Skeletal muscle satellite cell (primary cell): ENCODE measurements around the gene NTMT2.

Experiments
- H3K27me3 ChIP-seq: 2 replicates; pipeline ENCODE4 v1.7.0; 2013; ENCODE audit warnings: low read length; ENCODE audit not compliant: control insufficient read depth, insufficient read depth
- H3K36me3 ChIP-seq: 2 replicates; pipeline ENCODE4 v1.7.0; 2013; ENCODE audit warnings: mild to moderate bottlenecking, control low read depth, low read length; ENCODE audit not compliant: insufficient read depth
- H3K4me1 ChIP-seq: 2 replicates; pipeline ENCODE4 v1.7.0; 2013; ENCODE audit warnings: low read length; ENCODE audit not compliant: control insufficient read depth, insufficient read depth
- H3K4me2 ChIP-seq: 2 replicates; pipeline ENCODE4 v1.7.0; 2013; ENCODE audit warnings: mild to moderate bottlenecking, low read length
- H3K4me3 ChIP-seq: 2 replicates; pipeline ENCODE4 v1.7.0; 2013; ENCODE audit warnings: low read length
- H3K9ac ChIP-seq: 2 replicates; pipeline ENCODE4 v1.7.0; 2013; ENCODE audit warnings: mild to moderate bottlenecking, low read depth, low read length, moderate library complexity
- H3K9me3 ChIP-seq: replicated peaks from 2 replicates; pipeline ENCODE4 v1.7.0; 2013; ENCODE audit warnings: mild to moderate bottlenecking, control low read depth, low read length

NTMT2 gene

GRCh38 chr1:170194451-170194850 is 48.7 kb downstream of the NTMT2 start:
- H3K4me2 ChIP-seq: no peak overlapping the region
- H3K9me3 ChIP-seq: no peaks in the 10 kb centered on the region
- no peak overlapping the region for H3K4me3 ChIP-seq
- H3K36me3 ChIP-seq: no peaks in the 10 kb centered on the region
- H3K27me3 ChIP-seq: no peaks in the 10 kb centered on the region
- no peak overlapping the region for H3K9ac ChIP-seq
- no peaks in the 10 kb centered on the region for H3K4me1 ChIP-seq

- no peak overlapping the region for H3K4me3 ChIP-seq
- no peaks in the 10 kb centered on the region for H3K27me3 ChIP-seq
- H3K9me3 ChIP-seq: no peaks in the 10 kb centered on the region
- no peaks in the 10 kb centered on the region for H3K36me3 ChIP-seq
- H3K9ac ChIP-seq: no peak overlapping the region
- H3K4me1 ChIP-seq: no peaks in the 10 kb centered on the region
- H3K4me2 ChIP-seq: no peak overlapping the region
Measured at GRCh38 chr1:170196490-170197236, 50.9 kb downstream of the NTMT2 start.

DNA sequence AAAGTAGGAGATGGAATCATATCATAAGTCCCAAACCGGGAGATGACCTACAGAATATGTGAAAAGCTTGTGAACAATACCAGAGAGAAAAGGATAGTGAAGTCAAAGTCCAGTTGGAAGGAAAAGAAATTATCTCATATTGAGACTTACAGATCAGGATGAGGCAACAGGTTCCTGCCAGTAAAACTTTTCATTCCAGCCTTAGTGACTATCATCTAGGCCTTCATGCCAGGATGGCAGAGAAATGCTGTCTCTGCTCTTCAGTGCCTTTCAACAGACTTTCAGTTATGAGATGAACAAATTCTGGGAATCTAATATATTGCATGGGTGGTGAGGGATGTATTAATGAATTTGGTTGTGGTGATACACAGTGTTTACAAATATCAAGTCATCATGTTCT is 52.3 kb downstream of the NTMT2 start:
- no peak overlapping the region for H3K9ac ChIP-seq
- H3K4me3 ChIP-seq: no peak overlapping the region
- H3K27me3 ChIP-seq: no peaks in the 10 kb centered on the region
- H3K9me3 ChIP-seq: no peaks in the 10 kb centered on the region
- no peaks in the 10 kb centered on the region for H3K4me1 ChIP-seq
- no peaks in the 10 kb centered on the region for H3K36me3 ChIP-seq
- H3K4me2 ChIP-seq: no peak overlapping the region

GRCh38 chr1:170198584-170198983 is 52.8 kb downstream of the NTMT2 start:
- Histone ChIP-seq H3K4me2 (no peak overlapping the region), H3K9me3 (no peaks in the 10 kb centered on the region), H3K36me3 (no peaks in the 10 kb centered on the region), H3K4me1 (no peaks in the 10 kb centered on the region), H3K27me3 (no peaks in the 10 kb centered on the region), H3K4me3 (no peak overlapping the region), H3K9ac (no peak overlapping the region)

GRCh38 chr1:170200161-170200560 is 54.4 kb downstream of the NTMT2 start:
- Histone ChIP-seq H3K36me3 (no peaks in the 10 kb centered on the region), H3K9me3 (no peaks in the 10 kb centered on the region), H3K4me2 (no peak overlapping the region), H3K4me3 (no peak overlapping the region), H3K27me3 (no peaks in the 10 kb centered on the region), H3K4me1 (no peaks in the 10 kb centered on the region), H3K9ac (no peak overlapping the region)

- no peaks in the 10 kb centered on the region for H3K36me3 ChIP-seq
- H3K4me1 ChIP-seq: no peaks in the 10 kb centered on the region
- peak overlapping the region; percentile 32 for H3K4me2 ChIP-seq
- no peaks in the 10 kb centered on the region for H3K9me3 ChIP-seq
- H3K4me3 ChIP-seq: no peak overlapping the region
- no peak overlapping the region for H3K9ac ChIP-seq
- no peaks in the 10 kb centered on the region for H3K27me3 ChIP-seq
Measured at GRCh38 chr1:170200621-170201397, 55.0 kb downstream of the NTMT2 start.

- H3K9me3 ChIP-seq: no peaks in the 10 kb centered on the region
- no peak overlapping the region for H3K4me2 ChIP-seq
- no peaks in the 10 kb centered on the region for H3K4me1 ChIP-seq
- H3K4me3 ChIP-seq: no peak overlapping the region
- no peak overlapping the region for H3K9ac ChIP-seq
- H3K27me3 ChIP-seq: no peaks in the 10 kb centered on the region
- H3K36me3 ChIP-seq: no peaks in the 10 kb centered on the region
Measured at GRCh38 chr1:170203693-170204092, 57.9 kb downstream of the NTMT2 start.

DNA sequence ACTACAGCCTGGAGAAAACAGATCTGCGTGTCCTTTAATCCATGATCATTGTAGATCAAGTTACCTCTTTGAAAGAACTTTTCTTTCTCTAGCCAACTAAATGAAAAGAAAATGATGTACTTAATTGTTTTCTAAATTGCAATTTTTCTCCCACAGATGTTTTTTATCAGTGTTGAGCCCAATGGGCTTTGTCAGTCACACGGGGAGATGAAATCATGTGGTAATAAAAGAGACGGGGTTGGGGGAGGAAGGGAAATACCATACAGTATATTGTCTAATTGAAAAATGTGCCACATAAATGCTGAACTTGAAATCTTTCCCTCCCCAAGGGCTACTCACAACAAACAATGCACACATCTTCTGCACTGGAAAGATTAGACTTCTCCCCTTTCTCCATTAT is 58.4 kb downstream of the NTMT2 start:
- no peaks in the 10 kb centered on the region for H3K27me3 ChIP-seq
- no peak overlapping the region for H3K9ac ChIP-seq
- H3K9me3 ChIP-seq: no peaks in the 10 kb centered on the region
- no peak overlapping the region for H3K4me2 ChIP-seq
- H3K4me1 ChIP-seq: no peaks in the 10 kb centered on the region
- no peaks in the 10 kb centered on the region for H3K36me3 ChIP-seq
- no peak overlapping the region for H3K4me3 ChIP-seq

- H3K27me3 ChIP-seq: no peaks in the 10 kb centered on the region
Measured at GRCh38 chr1:170205301-170205700, 59.5 kb downstream of the NTMT2 start.

DNA sequence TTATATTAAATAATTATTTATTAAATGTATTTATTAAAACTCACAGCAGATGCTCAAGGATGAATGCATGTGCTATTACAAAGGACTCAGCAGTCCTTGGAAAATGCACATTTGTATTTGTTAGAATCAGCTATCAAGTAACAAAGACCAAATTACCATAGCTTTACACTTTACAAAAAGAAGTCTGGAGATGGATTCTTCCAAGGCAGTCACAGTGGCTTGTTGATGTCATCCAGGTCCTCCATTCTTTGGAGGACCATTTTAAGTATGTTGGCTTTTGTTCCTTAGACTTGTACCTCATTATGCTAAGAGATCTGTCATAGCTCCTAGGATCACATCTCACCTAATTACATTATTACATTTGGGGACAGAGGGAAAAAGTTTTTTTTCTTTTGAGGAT is 63.4 kb downstream of the NTMT2 start:
- H3K36me3 ChIP-seq: no peaks in the 10 kb centered on the region
- no peak overlapping the region for H3K9ac ChIP-seq
- H3K4me2 ChIP-seq: no peak overlapping the region
- H3K27me3 ChIP-seq: no peaks in the 10 kb centered on the region
- no peaks in the 10 kb centered on the region for H3K9me3 ChIP-seq
- H3K4me1 ChIP-seq: no peaks in the 10 kb centered on the region
- no peak overlapping the region for H3K4me3 ChIP-seq

More at GRCh38 chr1:170205301-170205700, 59.5 kb downstream of the NTMT2 start:
- Histone ChIP-seq H3K4me2 (no peak overlapping the region), H3K36me3 (no peaks in the 10 kb centered on the region), H3K4me3 (no peak overlapping the region), H3K9ac (no peak overlapping the region), H3K9me3 (no peaks in the 10 kb centered on the region), H3K4me1 (no peaks in the 10 kb centered on the region)

DNA sequence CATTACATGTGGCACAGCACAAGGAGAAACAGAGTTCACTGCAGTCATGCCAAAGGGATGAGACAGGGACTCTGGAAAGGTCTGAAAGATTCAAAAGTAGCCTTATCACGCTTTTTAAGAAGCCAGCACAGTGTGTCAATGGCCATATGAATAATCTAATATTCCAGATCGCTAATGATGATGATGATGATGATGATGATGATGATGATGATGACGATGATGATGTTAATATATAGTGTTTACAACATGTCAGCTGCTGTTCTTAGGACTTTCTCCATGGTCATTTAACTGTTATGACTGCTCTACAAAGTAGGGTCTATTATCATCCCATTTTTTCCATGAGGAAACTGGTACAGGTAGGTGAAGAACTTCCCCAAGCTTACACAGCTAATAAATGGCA is 64.4 kb downstream of the NTMT2 start:
- Histone ChIP-seq H3K9me3 (no peaks in the 10 kb centered on the region), H3K9ac (no peak overlapping the region), H3K4me1 (no peaks in the 10 kb centered on the region), H3K27me3 (no peaks in the 10 kb centered on the region), H3K4me2 (no peak overlapping the region), H3K4me3 (no peak overlapping the region), H3K36me3 (no peaks in the 10 kb centered on the region)

GRCh38 chr1:170213596-170213995 is 67.8 kb downstream of the NTMT2 start:
- H3K4me1 ChIP-seq: no peaks in the 10 kb centered on the region
- H3K36me3 ChIP-seq: no peaks in the 10 kb centered on the region
- H3K9me3 ChIP-seq: no peaks in the 10 kb centered on the region
- no peak overlapping the region for H3K4me3 ChIP-seq
- no peak overlapping the region for H3K9ac ChIP-seq
- H3K4me2 ChIP-seq: no peak overlapping the region
- H3K27me3 ChIP-seq: no peaks in the 10 kb centered on the region
